Mesodermal cell (in vitro differentiated cells): ENCODE data around the gene LMOD2.

Experiments
- H3K27ac ChIP-seq: 2 replicates; pipeline ENCODE4 v1.7.0; 2013; ENCODE audit warnings: mild to moderate bottlenecking, low read depth, low read length, moderate library complexity; ENCODE audit not compliant: severe bottlenecking
- H3K36me3 ChIP-seq: 2 replicates; pipeline ENCODE4 v1.7.1; 2013; ENCODE audit warnings: mild to moderate bottlenecking, low read length, moderate library complexity; ENCODE audit not compliant: control insufficient read depth, insufficient read depth
- H3K4me1 ChIP-seq: one replicate; pipeline ENCODE4 v1.7.1; 2013; ENCODE audit warnings: mild to moderate bottlenecking, low read length; ENCODE audit not compliant: insufficient read depth, control insufficient read depth, poor library complexity, severe bottlenecking
- H3K4me3 ChIP-seq: 2 replicates; pipeline ENCODE4 v1.7.0; 2013; ENCODE audit warnings: low read length, control low read depth, mild to moderate bottlenecking; ENCODE audit not compliant: insufficient read depth, poor library complexity, severe bottlenecking; ENCODE audit errors: extremely low read depth
- H3K9me3 ChIP-seq: 2 replicates; pipeline ENCODE4 v1.7.1; 2013; ENCODE audit warnings: mild to moderate bottlenecking, low read length, moderate library complexity; ENCODE audit not compliant: control insufficient read depth
- WGBS, 2 experiments: methylation state at CpG; one replicate each; pipeline ENCODE4 v1.1.5; 2013; ENCODE audit warnings: missing lambda C conversion rate in 2 of 2; ENCODE audit not compliant: insufficient coverage in 2 of 2; 5-methylcytosine and 5-hydroxymethylcytosine counted together

LMOD2 gene

DNA sequence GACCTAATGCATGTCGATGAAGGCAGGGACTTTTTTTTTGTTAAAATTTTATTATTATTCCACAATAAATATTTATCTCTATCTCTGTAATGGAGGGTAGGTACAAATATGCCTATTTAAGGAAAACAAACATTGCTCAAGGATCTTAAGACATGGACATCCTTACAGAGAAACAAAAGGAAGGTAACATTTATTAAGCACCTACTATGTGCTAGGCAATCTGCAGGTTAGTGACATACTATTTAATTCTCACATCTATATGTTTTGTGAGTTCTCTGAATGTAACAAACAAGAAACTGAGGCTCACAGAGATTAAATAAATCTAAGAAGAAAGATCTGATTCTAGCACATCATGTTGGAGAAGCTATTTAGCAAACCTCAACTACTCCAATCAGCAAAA lies 32.1 kb downstream of the LMOD2 start:
- Histone ChIP-seq H3K27ac (no peak overlapping the region), H3K4me1 (no peaks in the 10 kb centered on the region), H3K36me3 (peaks cover 42% of the 10 kb centered on the region), H3K9me3 (no peaks in the 10 kb centered on the region), H3K4me3 (no peak overlapping the region)
- no CpG with 5 or more reads among the region's 1 CpG for WGBS, 2 experiments

- Histone ChIP-seq H3K4me3 (no peak overlapping the region), H3K9me3 (no peaks in the 10 kb centered on the region), H3K36me3 (peaks cover 47% of the 10 kb centered on the region), H3K27ac (no peak overlapping the region), H3K4me1 (no peaks in the 10 kb centered on the region)
- 88% methylated on average over 1 of the region's 3 CpGs; no CpG with 5 or more reads in 1 of the 2 experiments for WGBS, 2 experiments
These were observed 33.6 kb downstream of the LMOD2 start for GRCh38 chr7:123689250-123689649.

GRCh38 chr7:123690550-123690949 lies 34.9 kb downstream of the LMOD2 start:
- Histone ChIP-seq H3K4me3 (no peak overlapping the region), H3K9me3 (no peaks in the 10 kb centered on the region), H3K4me1 (no peaks in the 10 kb centered on the region), H3K36me3 (peaks cover 49% of the 10 kb centered on the region), H3K27ac (no peak overlapping the region)
- no CpG with 5 or more reads among the region's 2 CpGs for WGBS, 2 experiments

DNA sequence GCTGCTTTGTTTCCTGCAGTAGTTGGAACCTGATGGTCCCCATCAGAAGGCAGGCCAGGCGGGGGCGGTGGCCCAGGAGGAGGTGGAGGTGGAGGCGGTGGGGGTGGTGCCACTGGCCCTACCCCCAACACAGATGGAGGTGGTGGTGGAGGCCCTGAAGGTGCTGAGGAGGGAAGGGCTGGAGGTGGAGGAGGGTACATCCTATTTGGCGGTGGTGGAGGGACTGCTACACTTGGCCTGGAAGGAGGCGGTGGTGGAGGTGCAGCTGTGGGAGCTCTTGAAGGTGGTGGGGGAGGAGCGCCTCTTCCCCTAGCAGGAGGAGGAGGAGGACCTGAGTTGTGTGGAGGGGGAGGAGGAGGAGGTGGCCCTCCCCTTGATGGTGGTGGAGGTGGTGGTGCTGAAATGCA lies 36.8 kb downstream of the LMOD2 start:
- peaks cover 48% of the 10 kb centered on the region for H3K36me3 ChIP-seq

GRCh38 chr7:123695944-123696677 lies 40.4 kb downstream of the LMOD2 start:
- Histone ChIP-seq H3K4me1 (no peaks in the 10 kb centered on the region), H3K4me3 (no peak overlapping the region), H3K36me3 (peaks cover 50% of the 10 kb centered on the region), H3K9me3 (no peaks in the 10 kb centered on the region), H3K27ac (no peak overlapping the region)
- no CpG with 5 or more reads among the region's 3 CpGs for WGBS, 2 experiments

More for the DNA sequence above, 36.8 kb downstream of the LMOD2 start:
- H3K9me3 ChIP-seq, result no peaks in the 10 kb centered on the region
- no peaks in the 10 kb centered on the region for H3K4me1 ChIP-seq
- 70 to 88% methylated on average over 2 to 3 of the region's 6 CpGs for WGBS, 2 experiments
- no peak overlapping the region for H3K27ac ChIP-seq
- H3K4me3 ChIP-seq, result no peak overlapping the region

DNA sequence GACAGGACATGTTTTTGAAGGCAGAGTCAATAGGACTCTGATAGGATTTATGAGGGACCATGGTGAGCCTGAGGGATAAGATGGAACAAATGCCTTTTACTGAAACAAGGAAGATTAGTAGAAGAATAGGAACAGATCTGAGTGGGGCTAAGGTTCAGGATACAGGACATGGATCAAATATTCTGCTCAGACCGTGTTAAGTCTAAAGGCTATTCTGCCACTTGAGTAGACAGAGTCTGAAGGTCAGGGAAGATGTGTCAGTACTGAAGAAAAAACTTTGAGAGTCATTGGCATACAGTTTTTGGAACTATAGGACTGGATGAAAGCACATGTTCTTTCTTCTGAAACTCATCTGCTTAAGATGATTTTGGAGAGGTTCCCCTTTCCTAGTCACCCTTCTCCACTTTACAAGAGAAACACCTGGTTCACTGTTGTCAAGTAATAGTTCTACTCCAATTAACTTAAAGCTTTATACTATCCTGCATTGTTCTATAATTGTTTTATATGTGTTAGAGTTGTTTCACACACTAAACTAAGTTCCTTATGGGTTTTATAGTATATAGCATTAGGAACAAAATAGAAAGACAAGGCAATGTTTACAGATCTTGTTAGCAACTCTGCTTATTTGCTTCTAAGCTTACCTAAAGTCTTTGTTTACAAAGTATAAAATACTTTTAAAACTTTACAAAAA lies 49.7 kb downstream of the LMOD2 start:
- peaks cover 8% of the 10 kb centered on the region for H3K4me1 ChIP-seq
- no peak overlapping the region for H3K27ac ChIP-seq
- no peaks in the 10 kb centered on the region for H3K9me3 ChIP-seq
- WGBS, 2 experiments, result 100% methylated on average over 1 of the region's 1 CpG
- no peak overlapping the region for H3K4me3 ChIP-seq
- H3K36me3 ChIP-seq, result peaks cover 38% of the 10 kb centered on the region

GRCh38 chr7:123709525-123709924 lies 53.9 kb downstream of the LMOD2 start:
- no peak overlapping the region for H3K27ac ChIP-seq
- H3K36me3 ChIP-seq, result peaks cover 24% of the 10 kb centered on the region
- H3K4me1 ChIP-seq, result peaks cover 21% of the 10 kb centered on the region
- H3K4me3 ChIP-seq, result no peak overlapping the region
- WGBS, 2 experiments, result 38% methylated on average over 1 of the region's 2 CpGs; no CpG with 5 or more reads in 1 of the 2 experiments
- no peaks in the 10 kb centered on the region for H3K9me3 ChIP-seq

GRCh38 chr7:123710683-123711082 lies 55.0 kb downstream of the LMOD2 start:
- Histone ChIP-seq H3K9me3 (no peaks in the 10 kb centered on the region), H3K36me3 (peaks cover 16% of the 10 kb centered on the region), H3K4me1 (peaks cover 33% of the 10 kb centered on the region), H3K4me3 (no peak overlapping the region), H3K27ac (no peak overlapping the region)
- WGBS, 2 experiments, result 88% methylated on average over 1 of the region's 2 CpGs; no CpG with 5 or more reads in 1 of the 2 experiments

- Histone ChIP-seq H3K4me1 (peaks cover 34% of the 10 kb centered on the region), H3K36me3 (peaks cover 12% of the 10 kb centered on the region), H3K9me3 (no peaks in the 10 kb centered on the region), H3K4me3 (no peak overlapping the region), H3K27ac (no peak overlapping the region)
These were observed 56.2 kb downstream of the LMOD2 start for GRCh38 chr7:123711832-123712293.

DNA sequence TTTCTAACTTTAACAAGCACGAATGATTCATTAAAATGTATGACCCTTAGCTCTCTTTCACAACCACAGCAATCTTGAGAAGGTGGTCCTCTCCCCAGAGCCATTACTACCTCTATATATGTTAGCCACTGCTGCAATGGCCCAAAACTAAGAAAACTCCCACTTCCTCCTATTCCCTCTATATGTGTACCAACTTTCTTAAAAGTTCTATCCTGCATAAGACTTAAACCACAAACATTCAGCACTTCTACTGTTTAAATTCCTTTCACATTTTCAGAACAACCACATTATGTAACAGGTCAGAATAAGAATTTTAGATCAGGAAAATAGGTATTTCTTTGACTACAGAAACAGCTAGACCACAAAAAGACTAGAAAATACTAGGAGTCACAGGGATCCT lies 57.0 kb downstream of the LMOD2 start:
- Histone ChIP-seq H3K4me1 (peaks cover 34% of the 10 kb centered on the region), H3K27ac (no peak overlapping the region), H3K9me3 (no peaks in the 10 kb centered on the region), H3K36me3 (peaks cover 6% of the 10 kb centered on the region), H3K4me3 (no peak overlapping the region)
- WGBS, 2 experiments, result no CpG with 5 or more reads among the region's 1 CpG
